Epithelial cell of proximal tubule (primary cell): ENCODE measurements around the gene CTIF. TPM values are rescaled to one million over a fixed set of nuclear protein-coding genes. Genes with fewer than 3 reads are reported as not detected.

Experiments used
- DNase-seq: peaks from one replicate; pipeline ENCODE4 v3.0.0-alpha.2; 2011; ENCODE audit warnings: low read depth
- H3K4me3 ChIP-seq: 2 replicates; pipeline ENCODE4 v1.5.1; 2011; ENCODE audit warnings: low read depth, mild to moderate bottlenecking, low read length
- total RNA-seq: library from RNA; depleted of rRNA; stranded (reverse); fragments of >200 nt; gene quantifications from 2 replicates; pipeline ENCODE4 v1.2.3, GENCODE V29; 2015
- TF ChIP-seq, protein P1 (sequence below): conservative IDR thresholded peaks from 2 replicates; pipeline ENCODE4 v1.5.1; 2012; ENCODE audit warnings: low read depth, mild to moderate bottlenecking, low read length

The CTIF gene
- total RNA-seq, 1 donor from 2014 or later = 12.9 TPM

DNA sequence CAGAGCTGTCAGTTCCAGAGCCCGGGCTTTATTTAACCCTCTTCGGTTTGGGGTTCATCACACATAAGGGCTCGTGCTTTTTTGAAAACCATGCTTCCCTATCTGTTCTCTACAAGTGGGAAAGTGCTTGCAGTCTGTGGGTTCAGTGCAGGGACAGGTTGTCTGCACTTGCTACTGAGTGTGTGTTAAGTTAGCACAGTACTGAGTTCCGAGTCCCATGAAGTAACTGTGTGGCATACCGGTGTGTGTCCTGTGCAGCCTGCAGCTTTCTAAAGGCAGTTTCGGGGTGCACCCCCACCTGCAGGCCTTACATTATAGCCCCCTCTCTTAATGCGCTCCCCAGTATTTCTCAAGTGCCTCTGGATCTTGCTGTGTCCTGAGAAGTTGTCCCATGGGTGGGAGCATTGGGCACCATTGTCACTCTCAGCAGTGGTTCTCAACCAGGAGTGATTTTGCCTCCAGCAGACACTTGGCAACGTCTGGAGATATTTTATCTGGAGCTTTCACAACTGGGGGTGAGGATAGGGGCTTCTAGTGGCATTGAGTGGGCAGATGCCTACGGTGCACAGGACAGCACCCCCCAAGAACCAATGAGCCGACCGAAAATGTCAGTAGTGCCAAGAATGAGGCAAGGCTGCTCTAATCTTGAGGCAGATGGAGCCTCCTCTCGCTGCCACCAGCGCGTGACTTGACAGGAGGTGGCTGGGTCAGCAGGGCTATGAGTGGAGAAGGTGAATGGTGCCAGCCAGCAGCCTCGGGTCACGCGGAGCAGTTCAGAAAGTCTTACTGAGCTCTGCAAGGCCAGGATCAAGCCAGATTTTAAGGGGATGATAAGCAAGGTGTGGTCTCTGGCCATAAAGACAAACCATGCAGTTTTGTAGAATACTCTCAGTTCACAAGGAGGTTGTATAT, 259.8 kb downstream of the CTIF start:
- TF ChIP-seq, protein P1, sequence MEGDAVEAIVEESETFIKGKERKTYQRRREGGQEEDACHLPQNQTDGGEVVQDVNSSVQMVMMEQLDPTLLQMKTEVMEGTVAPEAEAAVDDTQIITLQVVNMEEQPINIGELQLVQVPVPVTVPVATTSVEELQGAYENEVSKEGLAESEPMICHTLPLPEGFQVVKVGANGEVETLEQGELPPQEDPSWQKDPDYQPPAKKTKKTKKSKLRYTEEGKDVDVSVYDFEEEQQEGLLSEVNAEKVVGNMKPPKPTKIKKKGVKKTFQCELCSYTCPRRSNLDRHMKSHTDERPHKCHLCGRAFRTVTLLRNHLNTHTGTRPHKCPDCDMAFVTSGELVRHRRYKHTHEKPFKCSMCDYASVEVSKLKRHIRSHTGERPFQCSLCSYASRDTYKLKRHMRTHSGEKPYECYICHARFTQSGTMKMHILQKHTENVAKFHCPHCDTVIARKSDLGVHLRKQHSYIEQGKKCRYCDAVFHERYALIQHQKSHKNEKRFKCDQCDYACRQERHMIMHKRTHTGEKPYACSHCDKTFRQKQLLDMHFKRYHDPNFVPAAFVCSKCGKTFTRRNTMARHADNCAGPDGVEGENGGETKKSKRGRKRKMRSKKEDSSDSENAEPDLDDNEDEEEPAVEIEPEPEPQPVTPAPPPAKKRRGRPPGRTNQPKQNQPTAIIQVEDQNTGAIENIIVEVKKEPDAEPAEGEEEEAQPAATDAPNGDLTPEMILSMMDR = no peak
- no peak for DNase-seq
- no peak overlapping the region for H3K4me3 ChIP-seq

DNA sequence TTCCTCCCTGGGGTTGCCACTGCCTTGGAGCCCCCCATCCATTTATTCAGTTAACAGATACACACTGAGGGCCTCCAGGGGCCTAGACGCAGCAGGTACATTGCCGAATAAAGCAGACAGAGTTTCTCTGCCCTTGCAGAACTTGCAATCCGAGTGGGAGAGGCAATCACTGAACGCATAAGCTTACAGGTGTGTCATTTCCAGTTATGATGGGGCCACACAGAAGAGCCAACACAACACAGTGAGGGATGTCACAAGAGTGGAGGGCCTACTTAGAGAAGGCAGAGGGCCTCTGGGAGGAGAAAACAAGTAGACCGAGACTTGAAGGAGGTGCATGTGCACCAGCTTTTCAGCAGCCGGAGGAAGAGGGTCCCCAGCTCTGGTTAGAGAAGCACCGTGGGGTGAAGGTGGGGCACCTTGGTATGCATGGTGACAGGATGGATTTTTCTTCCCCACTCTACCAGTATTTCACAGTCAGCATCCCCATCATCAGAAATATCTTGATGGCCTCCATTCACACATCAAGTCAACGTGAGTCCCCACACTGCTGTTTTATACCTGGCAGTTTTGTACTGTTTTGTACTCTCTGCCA, 261.0 kb downstream of the CTIF start:
- DNase-seq = no peak
- no peak overlapping the region for H3K4me3 ChIP-seq
- TF ChIP-seq, protein P1 = no peak

DNA sequence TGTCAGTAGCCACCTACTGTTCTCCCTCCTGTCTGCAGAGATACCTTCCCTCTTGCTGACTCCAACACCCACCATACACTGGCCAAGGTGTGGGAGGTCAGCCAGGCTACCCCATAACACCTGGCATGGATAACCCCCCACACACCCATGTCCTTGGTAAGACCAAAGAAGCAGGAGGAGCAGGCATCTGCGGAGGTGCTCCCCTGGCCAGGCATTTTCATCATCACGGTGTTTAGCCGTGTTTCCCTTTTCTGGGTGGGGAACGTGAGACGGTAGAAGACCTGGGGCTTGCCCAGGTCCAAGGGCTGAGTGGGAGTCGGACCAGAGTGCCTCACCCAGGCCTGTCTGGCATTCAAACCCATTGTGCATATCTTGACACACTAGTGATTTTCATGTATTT, 261.6 kb downstream of the CTIF start:
- TF ChIP-seq, protein P1 = no peak
- H3K4me3 ChIP-seq = no peak overlapping the region
- DNase-seq = no peak

- no peak overlapping the region for H3K4me3 ChIP-seq
- no peak for DNase-seq
- TF ChIP-seq, protein P1 = no peak
These were observed 262.3 kb downstream of the CTIF start for GRCh38 chr18:48800876-48801727.

DNA sequence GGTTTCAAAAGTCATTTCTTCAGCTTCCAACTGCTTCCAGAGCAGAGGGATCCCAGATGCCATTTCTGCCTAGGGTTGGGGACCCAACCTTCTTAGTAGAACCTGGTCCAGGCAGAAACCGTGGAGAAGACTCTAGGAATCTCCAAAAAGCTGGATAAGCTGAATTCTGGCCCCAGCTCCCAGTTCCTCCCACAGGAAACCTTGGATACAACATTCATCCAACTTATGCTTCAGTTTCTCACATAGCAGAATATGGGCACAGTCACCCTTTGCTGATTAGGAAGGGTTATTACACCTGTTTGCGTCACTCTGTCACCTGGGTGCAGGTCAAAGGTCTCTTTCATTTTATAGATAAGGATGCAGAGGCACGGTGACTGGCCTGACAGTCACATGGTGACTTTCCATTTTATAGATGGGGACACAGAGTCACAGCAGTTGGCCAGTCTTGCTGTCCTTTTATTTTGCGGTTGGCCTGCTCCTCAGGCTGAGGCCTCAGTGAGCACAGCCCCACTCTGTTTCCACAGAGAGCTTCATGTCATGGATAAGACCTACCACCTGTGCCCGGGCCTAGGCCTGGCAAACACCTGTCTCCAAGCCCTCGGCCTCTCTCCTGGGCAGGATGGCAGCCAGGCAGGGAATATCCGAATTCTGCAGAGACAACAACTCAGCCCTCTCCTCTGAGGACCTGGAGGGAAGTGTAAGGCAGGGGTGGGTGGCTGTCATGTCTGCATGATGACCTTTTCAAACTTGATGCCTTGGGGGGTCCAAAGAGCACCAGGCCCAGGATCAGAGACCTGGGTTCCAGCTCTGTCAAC, 263.1 kb downstream of the CTIF start:
- TF ChIP-seq, protein P1 = no peak
- H3K4me3 ChIP-seq = no peak overlapping the region
- no peak for DNase-seq
